GM12878 (cell line): ENCODE results near the gene MAP1LC3B. TPM values are rescaled to one million over a fixed set of nuclear protein-coding genes. Genes with fewer than 3 reads are reported as not detected.
A peak's percentile ranks its signal among the peaks of the same experiment; 100 is the strongest.

ENCODE experiments used
- ATAC-seq: fragments of 200-7000 bp; cut with Tn5 transposase; 3 replicates; pipeline ENCODE4 v1.9.1; 2020; ENCODE audit warnings: mild to moderate bottlenecking, moderate library complexity
- BruUV-seq: library from RNA; stranded (reverse); fragments of 400-500 nt; replicated peaks from 2 replicates; lab custom pipeline; 2021; lab: Mats Ljungman, UMichigan
- CTCF ChIA-PET: fragments of 300-600 bp; sonication (Branson Sonifier 250); formaldehyde crosslinking; extraction: SDS; loops from one replicate; lab custom pipeline; 2021; ENCODE audit warnings: inconsistent platforms; lab: Yijun Ruan, JAX
- POLR2A ChIA-PET: fragments of 350-600 bp; formaldehyde crosslinking; extraction: SDS; loops from one replicate; lab custom pipeline; 2021; ENCODE audit warnings: inconsistent platforms; lab: Charles Lee
- RAD21 ChIA-PET: fragments of 300-600 bp; sonication (Branson Sonifier 250); formaldehyde crosslinking; loops from one replicate; lab custom pipeline; 2023; ENCODE audit warnings: antibody characterized with exemption; ENCODE audit not compliant: unreplicated experiment; lab: Charles Lee
- SMC1A ChIA-PET: fragments of 300-600 bp; sonication (Branson Sonifier 250); formaldehyde crosslinking; loops from one replicate; lab custom pipeline; 2023; ENCODE audit not compliant: unreplicated experiment, uncharacterized antibody; lab: Charles Lee
- DNase-seq: peaks from one replicate; pipeline ENCODE4 v3.0.0-alpha.2; 2011; ENCODE audit warnings: low read depth, low spot score
- FAIRE-seq: peaks from 3 replicates; lab custom pipeline; 2011; peaks lifted over from hg19 to GRCh38; lab: Jason Lieb, UNC
- H2AFZ ChIP-seq: 2 replicates; pipeline ENCODE4 v1.6.0; 2011; ENCODE audit warnings: low read depth, low read length, control low read depth; ENCODE audit not compliant: control insufficient read depth
- H3K27ac ChIP-seq: 2 replicates; pipeline ENCODE4 v1.5.1; 2011; ENCODE audit warnings: control low read depth; ENCODE audit not compliant: control insufficient read depth, insufficient read depth
- H3K27me3 ChIP-seq, 2 experiments: replicated peaks in 1 of 2; 2 replicates each; pipeline versions ENCODE4 v1.6.0 to v1.6.1; 2011; ENCODE audit warnings: low read length in 1 of 2; ENCODE audit not compliant: control insufficient read depth in 2 of 2, insufficient read depth in 2 of 2
- H3K36me3 ChIP-seq, 2 experiments: 2 replicates each; pipeline ENCODE4 v1.5.1; 2011; ENCODE audit warnings: low read length in 1 of 2; ENCODE audit not compliant: control insufficient read depth in 2 of 2, insufficient read depth in 2 of 2
- H3K4me1 ChIP-seq: 2 replicates; pipeline ENCODE4 v1.6.1; 2011; ENCODE audit warnings: mild to moderate bottlenecking, low read length, moderate library complexity, mixed read lengths; ENCODE audit not compliant: control insufficient read depth, insufficient read depth
- H3K4me2 ChIP-seq: 2 replicates; pipeline ENCODE4 v1.6.0; 2011; ENCODE audit warnings: control low read depth; ENCODE audit not compliant: control insufficient read depth, insufficient read depth
- H3K4me3 ChIP-seq: fragments of 200-600 bp; sonication (generic); 2 replicates; pipeline ENCODE4 v1.5.1; 2016
- H3K79me2 ChIP-seq: 2 replicates; pipeline ENCODE4 v1.6.0; 2011; ENCODE audit warnings: low read length; ENCODE audit not compliant: control insufficient read depth, insufficient read depth
- H3K9ac ChIP-seq: 2 replicates; pipeline ENCODE4 v1.8.0; 2011; ENCODE audit warnings: low read length, control low read depth, mixed read lengths; ENCODE audit not compliant: control insufficient read depth, insufficient read depth
- H3K9me3 ChIP-seq: replicated peaks from 3 replicates; pipeline ENCODE4 v1.5.1; 2011; ENCODE audit warnings: mild to moderate bottlenecking, low read length; ENCODE audit not compliant: control insufficient read depth, insufficient read depth
- H4K20me1 ChIP-seq: 2 replicates; pipeline ENCODE4 v1.6.0; 2011; ENCODE audit not compliant: control insufficient read depth, insufficient read depth
- ASH2L ChIP-seq: fragments of 300-600, 200-600 bp; sonication (generic); IDR thresholded peaks from 2 replicates; pipeline ENCODE4 v1.6.1; 2017; ENCODE audit warnings: low read depth, mild to moderate bottlenecking, borderline replicate concordance
- ETV6 ChIP-seq, 2 experiments: fragments of 450-650 bp in 1 of 2; IDR thresholded peaks in 1 of 2; conservative IDR thresholded peaks in 1 of 2; 2 replicates each; pipeline ENCODE4 v1.6.1; 2014; ENCODE audit warnings: antibody characterized with exemption in 1 of 2, borderline replicate concordance in 1 of 2, low read depth in 1 of 2, mild to moderate bottlenecking in 1 of 2, moderate library complexity in 1 of 2
- NFIC ChIP-seq: IDR thresholded peaks from 2 replicates; pipeline ENCODE4 v1.6.1; 2012; ENCODE audit warnings: low read depth, mild to moderate bottlenecking, inconsistent platforms, low read length, moderate library complexity
- SUZ12 ChIP-seq: fragments of 200-600 bp; sonication (generic); IDR thresholded peaks from one replicate; pipeline ENCODE4 v1.6.1; 2018; ENCODE audit warnings: antibody characterized with exemption, mild to moderate bottlenecking; ENCODE audit not compliant: unreplicated experiment
- TCF12 ChIP-seq: IDR thresholded peaks from 2 replicates; pipeline ENCODE4 v1.6.1; 2011; ENCODE audit warnings: low read depth, mild to moderate bottlenecking, low read length
- TCF3 ChIP-seq: IDR thresholded peaks from 2 replicates; pipeline ENCODE4 v1.6.1; 2012; ENCODE audit warnings: low read depth, mild to moderate bottlenecking, low read length, borderline replicate concordance; ENCODE audit not compliant: insufficient read depth
- TCF7 ChIP-seq: IDR thresholded peaks from 2 replicates; pipeline ENCODE4 v1.6.1; 2014; ENCODE audit warnings: antibody characterized with exemption, borderline replicate concordance
- ZNF207 ChIP-seq: fragments of 450-650 bp; IDR thresholded peaks from 2 replicates; pipeline ENCODE4 v1.6.1; 2014; ENCODE audit warnings: antibody characterized with exemption, mild to moderate bottlenecking, borderline replicate concordance
- WGBS: methylation state at CpG from one replicate; pipeline ENCODE4 v1.1.6; 2016; ENCODE audit warnings: low lambda C conversion rate; ENCODE audit not compliant: insufficient replicate concordance, insufficient coverage; ENCODE audit errors: missing lambda C conversion rate; 5-methylcytosine and 5-hydroxymethylcytosine counted together
- in situ Hi-C: fragments of 300-500 bp; cut with MboI; formaldehyde crosslinking; loops from 9 replicates; pipeline ENCODE4 v1.14.3; 2018; ENCODE audit warnings: mixed read lengths
- intact Hi-C: fragments of 100-400 bp; cut with micrococcal nuclease; formaldehyde crosslinking; loops from one replicate; pipeline ENCODE4 v1.14.2; 2022; ENCODE audit not compliant: unreplicated experiment
- polyA plus RNA-seq, 11 experiments: library from polyadenylated mRNA; depleted of rRNA in 4 of 11; unstranded in 6 of 11; stranded (reverse) in 5 of 11; fragments of >200 nt; fragmentation: Nextera tagmentation in 4 of 11; fragmentation: Illumina TruSeq in 1 of 11; extraction: Ambion mirVana in 4 of 11; extraction: Trizol in 1 of 11; gene quantifications; 1 replicate in 1 of 11; 2 replicates in 10 of 11; pipeline versions ENCODE4 v1.2.1 to v1.2.3, GENCODE V29; 2011 to 2016; ENCODE audit warnings: inconsistent platforms in 2 of 11, missing spikeins in 2 of 11, low read depth in 1 of 11
- total RNA-seq, 4 experiments: library from RNA; depleted of rRNA in 3 of 4; stranded (reverse); fragments of >200 nt in 3 of 4; fragmentation: Illumina TruSeq in 1 of 4; extraction: Trizol in 1 of 4; gene quantifications; 2 replicates each; pipeline versions ENCODE4 v1.2.1 to v1.2.3, GENCODE V29; 2013 to 2021
- TF ChIP-seq, protein P1 (sequence below): fragments of 450-650 bp; IDR thresholded peaks from 2 replicates; pipeline ENCODE4 v1.6.1; 2018; ENCODE audit warnings: mild to moderate bottlenecking, low read depth, moderate library complexity; ENCODE audit not compliant: partially characterized antibody

Gene MAP1LC3B
- total and polyA plus RNA-seq, 10 of the 15 experiments (the other 5 are each of a cell fraction or from before 2014, with no cell fraction given), result 6.1 to 42.8 (median 13.7) TPM

DNA sequence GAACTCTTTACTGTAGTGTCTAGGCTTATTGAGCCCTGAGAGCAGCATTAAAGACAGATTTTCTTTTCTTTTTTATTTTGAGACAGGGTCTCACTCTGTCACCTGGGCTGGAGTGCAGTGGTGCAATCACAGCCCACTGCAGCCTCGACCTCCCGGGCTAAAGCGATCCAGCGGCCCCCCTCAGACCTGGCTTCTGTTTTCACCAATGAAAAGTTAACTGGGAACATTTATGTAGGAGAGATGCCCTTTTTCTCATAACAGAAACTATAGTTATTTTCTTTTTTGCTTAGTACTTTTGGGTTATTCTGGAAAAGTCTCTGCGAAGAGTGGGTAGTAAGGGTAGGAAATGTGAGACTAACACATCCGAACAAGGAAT is 1.5 kb downstream of the MAP1LC3B start:
- BruUV-seq, result no TSS peak
- 98% methylated on average over 6 of the region's 6 CpGs for WGBS
- Histone ChIP-seq H3K79me2 (peaks cover 3% of the 10 kb centered on the region), H3K27ac (no peak overlapping the region), H3K4me2 (peak overlapping the region; percentile 98), H3K9ac (no peak overlapping the region), H3K4me3 (peak overlapping the region; percentile 77), H4K20me1 (peaks cover 9% of the 10 kb centered on the region; the same call in 1 of the 2 replicates), H3K36me3 (no peaks in the 10 kb centered on the region; a peak in 2 of 4 replicates), H3K27me3 (no peaks in the 10 kb centered on the region), H3K9me3 (no peaks in the 10 kb centered on the region), H3K4me1 (peaks cover 8% of the 10 kb centered on the region), H2AFZ (no peak overlapping the region)
- DNase-seq, result no peak
- intact Hi-C loops, result loop anchor here (1.0 to 5.0 kb wide), 2 partner anchors 242 to 374 kb away; partner anchors contain the start of gene KLHDC4
- RAD21 ChIA-PET, result interaction anchor here (0.6 to 2.4 kb wide), 2 partner anchors 375 to 383 kb away, joined by 3 to 5 read pairs; no protein-coding TSS in a partner anchor
- SMC1A ChIA-PET, result interaction anchor here (0.7 to 2.6 kb wide), 6 partner anchors 8 to 829 kb away, joined by 3 to 10 read pairs (median 6); partner anchors contain the start of genes C16orf95 and FBXO31
- CTCF ChIA-PET, result interaction anchor here (0.7 to 3.2 kb wide), 13 partner anchors 11 to 478 kb away, joined by 3 to 40 read pairs (median 3); partner anchors contain the start of genes C16orf95 and FBXO31
- TF ChIP-seq ASH2L (no peak), TCF12 (no peak), SUZ12 (no peak), ZNF207 (no peak), ETV6 (conservative IDR thresholded peaks at IDR 0.05 in 1 of 2, IDR thresholded peaks at IDR 0.05 in 1 of 2; ENCODE audit: borderline replicate concordance in 1 of 2, low read depth in 1 of 2) (no peak), TCF3 (no peak), NFIC (no peak), TCF7 (no peak)
- TF ChIP-seq, protein P1, sequence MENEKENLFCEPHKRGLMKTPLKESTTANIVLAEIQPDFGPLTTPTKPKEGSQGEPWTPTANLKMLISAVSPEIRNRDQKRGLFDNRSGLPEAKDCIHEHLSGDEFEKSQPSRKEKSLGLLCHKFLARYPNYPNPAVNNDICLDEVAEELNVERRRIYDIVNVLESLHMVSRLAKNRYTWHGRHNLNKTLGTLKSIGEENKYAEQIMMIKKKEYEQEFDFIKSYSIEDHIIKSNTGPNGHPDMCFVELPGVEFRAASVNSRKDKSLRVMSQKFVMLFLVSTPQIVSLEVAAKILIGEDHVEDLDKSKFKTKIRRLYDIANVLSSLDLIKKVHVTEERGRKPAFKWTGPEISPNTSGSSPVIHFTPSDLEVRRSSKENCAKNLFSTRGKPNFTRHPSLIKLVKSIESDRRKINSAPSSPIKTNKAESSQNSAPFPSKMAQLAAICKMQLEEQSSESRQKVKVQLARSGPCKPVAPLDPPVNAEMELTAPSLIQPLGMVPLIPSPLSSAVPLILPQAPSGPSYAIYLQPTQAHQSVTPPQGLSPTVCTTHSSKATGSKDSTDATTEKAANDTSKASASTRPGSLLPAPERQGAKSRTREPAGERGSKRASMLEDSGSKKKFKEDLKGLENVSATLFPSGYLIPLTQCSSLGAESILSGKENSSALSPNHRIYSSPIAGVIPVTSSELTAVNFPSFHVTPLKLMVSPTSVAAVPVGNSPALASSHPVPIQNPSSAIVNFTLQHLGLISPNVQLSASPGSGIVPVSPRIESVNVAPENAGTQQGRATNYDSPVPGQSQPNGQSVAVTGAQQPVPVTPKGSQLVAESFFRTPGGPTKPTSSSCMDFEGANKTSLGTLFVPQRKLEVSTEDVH, result no peak
- TF ChIP-seq, all 136 proteins: peak for 0
- ATAC-seq, result no peak
- no peak for FAIRE-seq
- POLR2A ChIA-PET, result interaction anchor here (1.4 to 5.5 kb wide), 2 partner anchors 11 to 75 kb away, joined by 3 to 36 read pairs; partner anchors contain the start of gene FBXO31
- in situ Hi-C loops, result loop anchor here (10.0 kb wide), 1 partner anchor 839 kb away; the partner anchor contains the start of gene MTHFSD
